ENCODE results near the gene TRIM14. TPM values are rescaled to one million over a fixed set of nuclear protein-coding genes. Genes with fewer than 3 reads are reported as not detected.

The TRIM14 gene
- total and polyA plus RNA-seq, 2 of the 13 experiments (the other 11 are each of a cell fraction or from before 2014, with no cell fraction given): 9.2 to 13.0 TPM

- TF ChIP-seq HDAC1 (CRISPR knock-in tag; IDR thresholded peaks at IDR 0.05) (0 out of 2 replicates have a peak, but pooled peaks have one; percentile 27), ERF (CRISPR knock-in tag; IDR thresholded peaks at IDR 0.05) (no peak), MTF2 (CRISPR knock-in tag; IDR thresholded peaks at IDR 0.05; ENCODE audit: borderline replicate concordance) (no peak), CREM (IDR thresholded peaks at IDR 0.05) (peak; percentile 71), CREM (CRISPR knock-in tag; IDR thresholded peaks at IDR 0.05) (no peak)
These were observed 73.5 kb downstream of the TRIM14 start (continued) for GRCh38 chr9:98045234-98046179.

GRCh38 chr9:98043915-98044314, 75.1 kb downstream of the TRIM14 start:
- ATAC-seq: no peak
- no peak overlapping the region for H3K9ac ChIP-seq (ENCODE audit: insufficient read depth, low read depth, low read length)
- BruUV-seq (replicated peaks): no TSS peak
- no peak overlapping the region for H3K27ac ChIP-seq (ENCODE audit: extremely low read length, insufficient read depth, low read length)
- H3K4me2 ChIP-seq (ENCODE audit: low read depth, low read length): no peak overlapping the region
- no peaks in the 10 kb centered on the region for H4K20me1 ChIP-seq (ENCODE audit: insufficient read depth, low read length)
- no peak overlapping the region for H2AFZ ChIP-seq (ENCODE audit: low read length)
- in situ Hi-C loops (cut with HindIII; ENCODE audit: extremely low pct_ligation_motif_present, low pct_unique_long_range_greater_than_20kb): no loop called here
- TF ChIP-seq HMG20B (CRISPR knock-in tag; conservative IDR thresholded peaks at IDR 0.05) (no peak), ZNF282 (IDR thresholded peaks at IDR 0.05; ENCODE audit: partially characterized antibody) (no peak), HNRNPL (IDR thresholded peaks at IDR 0.05; ENCODE audit: low read depth, low read length) (no peak), HOXA5 (CRISPR knock-in tag; IDR thresholded peaks at IDR 0.05) (no peak), NFIB (CRISPR knock-in tag; IDR thresholded peaks at IDR 0.05; ENCODE audit: borderline replicate concordance) (no peak), ZBTB38 (CRISPR knock-in tag; IDR thresholded peaks at IDR 0.05) (no peak), ZNF232 (CRISPR knock-in tag; IDR thresholded peaks at IDR 0.05; ENCODE audit: borderline replicate concordance) (no peak), JUN (CRISPR knock-in tag; IDR thresholded peaks at IDR 0.05) (no peak), ZNF772 (CRISPR knock-in tag; IDR thresholded peaks at IDR 0.05) (no peak)
- no peaks in the 10 kb centered on the region for H3K9me3 ChIP-seq (ENCODE audit: low read length)
- peaks cover 0 to 14% of the 10 kb centered on the region in 2 experiments; a peak in 3 of 5 replicates for H3K27me3 ChIP-seq (ENCODE audit: control insufficient read depth in 1 of 2, insufficient read depth in 2 of 2, low read length in 2 of 2)
- no peak for FAIRE-seq
- peaks cover 42% of the 10 kb centered on the region for H3K4me1 ChIP-seq (ENCODE audit: insufficient read depth, low read length)
- CTCF ChIA-PET (ENCODE audit: low intra/inter-chr PET ratio, low total read pairs): no interaction called here
- no peak for DNase-seq (ENCODE audit: low spot score)
- peaks cover 20% of the 10 kb centered on the region for H3K79me2 ChIP-seq (ENCODE audit: insufficient read depth, low read length)
- POLR2A ChIA-PET: interaction anchor here (0.6 to 2.1 kb wide), 2 partner anchors 13 to 64 kb away, joined by 3 to 30 read pairs; partner anchors contain the start of gene NANS
- H3K36me3 ChIP-seq (replicated peaks in 1 of 2; ENCODE audit: control insufficient read depth in 1 of 2, insufficient read depth in 2 of 2, low read length in 2 of 2): no peaks in the 10 kb centered on the region
- 70% methylated on average over 4 of the region's 5 CpGs for WGBS (ENCODE audit: low lambda C conversion rate)
- H3K4me3 ChIP-seq (replicated peaks in 1 of 3; ENCODE audit: insufficient read depth in 1 of 3, low read depth in 2 of 3, low read length in 3 of 3): no peak overlapping the region
- intact Hi-C loops (cut with micrococcal nuclease; ENCODE audit: unreplicated experiment): no loop called here

All from HepG2 (cell line).